Panc1 (cell line): ENCODE results near the gene UBAC2.

Experiments used
- POLR2AphosphoS5 ChIP-seq: IDR thresholded peaks from 2 replicates; pipeline ENCODE4 v1.6.1; 2012; ENCODE audit warnings: mild to moderate bottlenecking, low read depth, low read length, moderate library complexity
- TF ChIP-seq, protein P1 (sequence below): fragments of 450-650 bp; IDR thresholded peaks from 2 replicates; pipeline ENCODE4 v1.5.1; 2017; ENCODE audit warnings: mild to moderate bottlenecking

- TF ChIP-seq, protein P1, sequence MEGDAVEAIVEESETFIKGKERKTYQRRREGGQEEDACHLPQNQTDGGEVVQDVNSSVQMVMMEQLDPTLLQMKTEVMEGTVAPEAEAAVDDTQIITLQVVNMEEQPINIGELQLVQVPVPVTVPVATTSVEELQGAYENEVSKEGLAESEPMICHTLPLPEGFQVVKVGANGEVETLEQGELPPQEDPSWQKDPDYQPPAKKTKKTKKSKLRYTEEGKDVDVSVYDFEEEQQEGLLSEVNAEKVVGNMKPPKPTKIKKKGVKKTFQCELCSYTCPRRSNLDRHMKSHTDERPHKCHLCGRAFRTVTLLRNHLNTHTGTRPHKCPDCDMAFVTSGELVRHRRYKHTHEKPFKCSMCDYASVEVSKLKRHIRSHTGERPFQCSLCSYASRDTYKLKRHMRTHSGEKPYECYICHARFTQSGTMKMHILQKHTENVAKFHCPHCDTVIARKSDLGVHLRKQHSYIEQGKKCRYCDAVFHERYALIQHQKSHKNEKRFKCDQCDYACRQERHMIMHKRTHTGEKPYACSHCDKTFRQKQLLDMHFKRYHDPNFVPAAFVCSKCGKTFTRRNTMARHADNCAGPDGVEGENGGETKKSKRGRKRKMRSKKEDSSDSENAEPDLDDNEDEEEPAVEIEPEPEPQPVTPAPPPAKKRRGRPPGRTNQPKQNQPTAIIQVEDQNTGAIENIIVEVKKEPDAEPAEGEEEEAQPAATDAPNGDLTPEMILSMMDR: no peak
- no peak for TF ChIP-seq POLR2AphosphoS5
These were observed 166.5 kb downstream of the UBAC2 start for GRCh38 chr13:99367106-99367616.
